BLaER1 treated with 17β-estradiol and CSF1 and Interleukin-3, amounts not matched to agents 10 nM and 100 nM (cell line): ENCODE data around the gene SNRPA1.

ENCODE experiments used
- H3K27ac ChIP-seq, 11 experiments: shearing (Covaris generic); formaldehyde crosslinking; 2 replicates each; pipeline ENCODE4 v1.8.1; 2022
- H3K27me3 ChIP-seq, 11 experiments: shearing (Covaris generic); formaldehyde crosslinking; 2 replicates each; pipeline ENCODE4 v1.8.1; 2022
- H3K36me3 ChIP-seq, 11 experiments: shearing (Covaris generic); formaldehyde crosslinking; 2 replicates each; pipeline ENCODE4 v1.8.1; 2022
- H3K4me1 ChIP-seq, 10 experiments: shearing (Covaris generic); formaldehyde crosslinking; 2 replicates each; pipeline ENCODE4 v1.8.1; 2022
- H3K4me2 ChIP-seq, 11 experiments: shearing (Covaris generic); formaldehyde crosslinking; 2 replicates each; pipeline ENCODE4 v1.8.1; 2022
- H3K4me3 ChIP-seq, 10 experiments: shearing (Covaris generic); formaldehyde crosslinking; 2 replicates each; pipeline ENCODE4 v1.8.1; 2022
- H3K9ac ChIP-seq, 11 experiments: shearing (Covaris generic); formaldehyde crosslinking; 2 replicates each; pipeline ENCODE4 v1.8.1; 2022
- H3K9me3 ChIP-seq, 11 experiments: shearing (Covaris generic); formaldehyde crosslinking; replicated peaks in 1 of 11; 2 replicates each; pipeline ENCODE4 v1.8.1; 2022
- H4K20me1 ChIP-seq, 11 experiments: shearing (Covaris generic); formaldehyde crosslinking; 2 replicates each; pipeline ENCODE4 v1.8.1; 2022
- Cebpa-rat ChIP-seq, 11 experiments: shearing (Covaris generic); IDR thresholded peaks; 2 replicates each; pipeline ENCODE4 v1.8.1; 2022

SNRPA1 gene

DNA sequence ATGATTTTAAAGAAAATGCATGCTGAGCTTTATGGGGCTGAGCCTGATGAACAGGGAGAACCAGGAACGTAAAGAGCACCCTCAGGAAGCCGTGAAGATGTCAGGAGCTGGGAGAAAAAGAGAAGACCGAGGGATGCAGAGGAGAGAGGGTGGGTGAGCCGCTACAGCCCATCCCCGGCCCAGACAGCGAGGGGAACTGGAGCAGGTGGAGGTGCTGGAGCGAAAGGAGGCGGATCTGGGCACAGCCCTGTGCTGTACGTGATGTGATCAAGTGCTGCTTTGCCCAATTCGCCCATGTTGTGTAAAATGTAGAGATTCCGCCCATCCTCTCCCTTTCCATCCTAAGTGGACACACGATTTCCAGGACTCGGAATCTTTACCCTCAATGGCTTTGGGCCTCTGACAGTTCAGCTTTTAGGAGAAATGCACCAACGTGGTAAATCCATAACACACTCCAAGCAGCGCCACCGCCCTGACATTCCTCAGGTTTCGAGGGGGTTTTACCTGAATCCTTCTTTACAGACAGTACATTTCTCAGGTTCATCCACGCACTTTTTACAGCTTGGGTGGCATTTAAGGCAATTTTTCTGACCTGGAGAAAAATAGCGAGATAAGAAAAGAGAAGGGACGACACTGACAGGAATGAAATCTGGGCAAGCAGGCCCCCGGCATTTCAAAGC, 27.1 kb upstream of the SNRPA1 start:
- Histone ChIP-seq H3K36me3 (no peaks in the 10 kb centered on the region), H3K4me3 (no peak overlapping the region), H3K4me2 (peak overlapping the region in 9 of 11 experiments; percentile 46 to 85 (median 59); a peak in 15 of 22 replicates), H3K27ac (peak overlapping the region in 1 of 11 experiments; percentile 79; a peak in 1 of 22 replicates), H3K9ac (no peak overlapping the region), H3K27me3 (no peaks in the 10 kb centered on the region), H3K4me1 (peaks cover 9 to 60% (median 54%) of the 10 kb centered on the region in 10 experiments), H4K20me1 (no peaks in the 10 kb centered on the region), H3K9me3 (no peaks in the 10 kb centered on the region)
- TF ChIP-seq Cebpa-rat (IDR thresholded peaks at IDR 0.05), result no peak

DNA sequence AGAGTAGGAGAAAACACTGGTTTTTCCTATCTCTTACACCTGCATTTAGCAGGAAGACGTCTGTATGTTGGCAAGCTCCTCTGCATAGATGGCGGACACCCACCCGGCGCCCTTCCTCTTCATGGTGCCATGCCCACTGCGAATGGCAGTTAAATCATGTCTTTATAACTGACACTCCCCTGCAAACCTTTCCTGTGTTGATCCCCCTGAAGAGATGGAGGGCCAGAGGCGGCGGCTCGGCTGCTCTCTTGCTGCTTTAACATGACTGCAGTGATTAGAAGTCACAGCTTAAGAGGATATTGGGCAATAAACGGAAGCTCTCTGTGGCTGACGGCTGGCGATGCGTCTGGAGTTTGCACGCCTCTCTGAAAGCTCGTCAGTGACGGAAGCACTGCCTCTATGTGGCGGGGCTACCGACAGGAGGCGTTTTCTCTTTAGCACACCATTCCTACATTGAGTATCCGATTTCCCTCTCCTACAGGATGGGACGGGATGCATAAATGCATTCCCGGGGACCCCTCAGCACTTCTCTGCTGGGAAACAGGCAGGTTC, 25.5 kb upstream of the SNRPA1 start:
- Histone ChIP-seq H3K4me2 (peak overlapping the region; percentile 62 to 86 (median 81)), H3K4me1 (peaks cover 9 to 65% (median 58%) of the 10 kb centered on the region in 10 experiments), H3K4me3 (peak overlapping the region in 7 of 10 experiments; percentile 3 to 45 (median 30); a peak in 9 of 20 replicates), H3K27ac (peak overlapping the region; percentile 20 to 79 (median 64); a peak in 21 of 22 replicates), H3K36me3 (no peaks in the 10 kb centered on the region), H3K9me3 (no peaks in the 10 kb centered on the region), H4K20me1 (no peaks in the 10 kb centered on the region), H3K27me3 (no peaks in the 10 kb centered on the region), H3K9ac (peak overlapping the region in 9 of 11 experiments; percentile 8 to 53 (median 37); a peak in 10 of 22 replicates)
- TF ChIP-seq Cebpa-rat (IDR thresholded peaks at IDR 0.05), result peak; percentile 51 to 94 (median 86); a peak in 18 of 22 replicates

DNA sequence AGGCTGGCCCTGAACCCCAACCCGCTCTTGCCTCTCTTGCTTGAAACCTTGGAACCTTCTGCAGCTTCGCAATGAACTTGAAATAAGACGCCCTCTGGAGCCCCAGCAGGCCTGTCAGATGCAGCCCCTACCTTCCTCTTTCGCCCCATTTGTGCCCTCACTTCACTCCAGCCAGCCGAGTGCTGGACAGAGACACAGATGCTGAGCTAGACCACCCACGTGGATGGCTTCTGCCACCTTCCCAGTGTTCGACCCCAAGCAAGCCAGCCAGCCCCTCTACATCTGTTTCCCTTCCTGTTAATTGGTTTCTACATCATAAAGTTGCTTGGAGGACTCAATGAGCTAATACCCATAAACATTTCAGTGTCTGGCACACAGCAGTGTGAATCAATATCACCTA, 23.8 kb upstream of the SNRPA1 start:
- TF ChIP-seq Cebpa-rat (IDR thresholded peaks at IDR 0.05), result no peak
- Histone ChIP-seq H3K4me3 (no peak overlapping the region), H3K27ac (no peak overlapping the region), H3K9me3 (no peaks in the 10 kb centered on the region), H3K4me1 (peaks cover 9 to 56% (median 50%) of the 10 kb centered on the region in 10 experiments; a peak in 19 of 20 replicates), H3K4me2 (no peak overlapping the region), H3K9ac (no peak overlapping the region), H3K27me3 (no peaks in the 10 kb centered on the region), H3K36me3 (no peaks in the 10 kb centered on the region), H4K20me1 (no peaks in the 10 kb centered on the region)

DNA sequence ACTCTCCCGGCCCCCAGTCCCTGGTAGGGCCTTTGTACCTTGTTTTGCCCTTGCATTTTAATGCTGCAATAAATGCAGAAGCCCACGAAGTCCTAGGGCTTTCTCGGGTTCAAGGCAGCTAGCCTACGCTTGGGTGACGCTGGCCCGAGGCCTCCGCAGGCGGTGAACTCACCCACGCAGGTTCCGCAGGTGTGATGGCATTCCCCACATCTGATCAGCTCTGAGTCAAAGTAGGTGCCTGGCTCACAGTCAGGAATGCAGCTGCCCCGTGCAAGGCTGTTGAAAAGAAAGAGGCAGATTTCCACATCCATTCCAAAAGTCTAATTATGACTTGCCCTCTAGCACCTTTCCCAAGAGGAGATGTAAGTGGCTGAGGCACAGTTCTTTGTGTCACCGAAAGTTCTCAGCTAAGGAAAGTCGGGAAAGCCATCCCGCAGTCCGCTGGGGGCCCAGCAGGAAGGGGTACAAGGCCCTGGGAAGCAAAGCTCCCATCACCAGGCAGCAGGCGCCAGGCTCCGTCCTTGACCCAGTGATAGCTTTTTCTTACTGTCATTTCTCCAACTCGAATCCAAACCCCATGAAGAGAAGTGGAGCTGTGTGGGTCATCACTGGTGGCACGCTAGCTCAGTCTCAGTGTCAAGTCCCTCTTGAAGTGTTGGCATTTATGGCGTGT, 23.2 kb upstream of the SNRPA1 start:
- no peak overlapping the region for H3K4me3 ChIP-seq
- no peaks in the 10 kb centered on the region for H3K36me3 ChIP-seq
- no peak overlapping the region for H3K9ac ChIP-seq
- TF ChIP-seq Cebpa-rat (IDR thresholded peaks at IDR 0.05), result no peak
- H4K20me1 ChIP-seq, result no peaks in the 10 kb centered on the region
- H3K4me1 ChIP-seq, result peaks cover 9 to 51% (median 45%) of the 10 kb centered on the region in 10 experiments; a peak in 19 of 20 replicates
- H3K27ac ChIP-seq, result no peak overlapping the region
- no peak overlapping the region for H3K4me2 ChIP-seq
- H3K27me3 ChIP-seq, result no peaks in the 10 kb centered on the region
- no peaks in the 10 kb centered on the region for H3K9me3 ChIP-seq

DNA sequence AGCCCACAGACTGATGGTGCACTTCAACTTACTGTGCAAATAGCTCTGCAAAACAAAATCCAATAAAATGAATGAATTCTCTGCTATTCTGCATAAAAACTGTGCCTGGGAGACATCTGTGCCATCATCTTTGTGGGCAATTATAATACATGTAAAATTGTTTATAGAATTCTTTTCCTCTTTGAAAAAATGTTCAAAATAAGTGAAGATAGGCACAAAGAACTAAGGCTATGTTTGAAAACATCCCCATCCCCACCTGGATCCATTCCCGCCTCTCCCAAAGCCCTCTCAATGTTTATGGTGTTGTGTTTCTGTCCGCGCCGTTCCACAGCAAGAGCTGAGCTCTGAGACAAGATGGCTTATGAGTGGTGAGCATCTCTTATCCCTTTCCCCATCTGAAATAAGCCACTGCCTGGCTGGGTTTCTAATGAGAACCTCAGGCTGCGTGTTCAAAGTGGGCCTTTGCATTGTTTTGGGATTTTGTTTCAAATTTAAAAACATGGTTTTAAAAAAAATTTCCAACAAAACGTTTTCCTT, 22.4 kb upstream of the SNRPA1 start:
- no peaks in the 10 kb centered on the region for H3K27me3 ChIP-seq
- no peak overlapping the region for H3K4me3 ChIP-seq
- no peak overlapping the region for H3K9ac ChIP-seq
- H3K4me2 ChIP-seq, result no peak overlapping the region
- peaks cover 6 to 42% (median 36%) of the 10 kb centered on the region in 10 experiments; a peak in 18 of 20 replicates for H3K4me1 ChIP-seq
- TF ChIP-seq Cebpa-rat (IDR thresholded peaks at IDR 0.05), result no peak
- no peaks in the 10 kb centered on the region for H4K20me1 ChIP-seq
- no peaks in the 10 kb centered on the region for H3K36me3 ChIP-seq
- H3K9me3 ChIP-seq, result no peaks in the 10 kb centered on the region
- no peak overlapping the region for H3K27ac ChIP-seq

DNA sequence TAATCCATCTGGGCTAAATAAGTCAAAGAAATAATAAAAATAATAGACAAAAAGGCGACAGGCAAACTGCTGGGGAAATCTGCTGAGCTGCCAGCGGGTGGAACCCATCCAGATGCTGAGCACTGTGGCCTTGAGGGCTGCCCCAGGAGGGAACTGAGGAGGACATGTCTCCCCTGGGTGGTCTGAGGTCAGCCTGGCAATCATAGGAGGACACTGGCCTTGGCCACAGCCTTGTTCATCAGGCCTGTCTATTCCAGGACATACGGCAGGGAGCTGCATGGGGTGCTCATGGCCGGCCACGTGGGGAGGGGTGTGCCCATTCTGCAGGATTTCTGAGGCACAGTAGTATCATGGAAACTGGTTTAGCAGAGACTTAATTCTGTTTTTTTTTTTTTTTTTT, 21.5 kb upstream of the SNRPA1 start:
- H3K27ac ChIP-seq, result no peak overlapping the region
- no peak overlapping the region for H3K4me3 ChIP-seq
- no peak overlapping the region for H3K9ac ChIP-seq
- H4K20me1 ChIP-seq, result no peaks in the 10 kb centered on the region
- no peaks in the 10 kb centered on the region for H3K9me3 ChIP-seq
- peaks cover 6 to 34% (median 30%) of the 10 kb centered on the region in 10 experiments; a peak in 18 of 20 replicates for H3K4me1 ChIP-seq
- H3K27me3 ChIP-seq, result no peaks in the 10 kb centered on the region
- no peaks in the 10 kb centered on the region for H3K36me3 ChIP-seq
- TF ChIP-seq Cebpa-rat (IDR thresholded peaks at IDR 0.05), result no peak
- H3K4me2 ChIP-seq, result no peak overlapping the region

DNA sequence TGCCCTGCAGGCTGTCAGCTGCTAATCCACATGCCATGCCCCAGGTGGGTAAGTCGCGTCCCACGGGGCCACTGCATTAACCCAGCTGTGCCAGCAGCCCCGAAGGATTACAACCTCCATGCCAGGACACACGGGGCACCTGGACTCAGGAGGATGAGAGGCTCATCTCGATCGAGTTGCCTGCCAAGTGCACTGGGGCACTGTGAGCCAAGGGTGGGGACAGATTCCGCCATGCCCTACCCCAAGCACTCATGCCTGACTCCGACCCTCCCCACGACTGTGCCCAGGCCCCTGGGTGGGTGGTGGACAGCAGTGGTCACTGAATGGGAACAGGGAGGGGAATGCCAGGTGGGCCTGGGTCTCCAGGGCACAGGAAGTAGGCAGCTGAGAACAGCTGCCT, 20.7 kb upstream of the SNRPA1 start:
- no peak overlapping the region for H3K9ac ChIP-seq
- no peaks in the 10 kb centered on the region for H3K27me3 ChIP-seq
- H3K4me1 ChIP-seq, result peaks cover under 1 to 27% (median 23%) of the 10 kb centered on the region in 10 experiments; a peak in 18 of 20 replicates
- no peak overlapping the region for H3K27ac ChIP-seq
- no peak overlapping the region for H3K4me3 ChIP-seq
- peak overlapping the region in 7 of 11 experiments; percentile 17 to 62 (median 29); a peak in 12 of 22 replicates for H3K4me2 ChIP-seq
- TF ChIP-seq Cebpa-rat (IDR thresholded peaks at IDR 0.05), result no peak
- H3K9me3 ChIP-seq, result no peaks in the 10 kb centered on the region
- H4K20me1 ChIP-seq, result no peaks in the 10 kb centered on the region
- no peaks in the 10 kb centered on the region for H3K36me3 ChIP-seq

DNA sequence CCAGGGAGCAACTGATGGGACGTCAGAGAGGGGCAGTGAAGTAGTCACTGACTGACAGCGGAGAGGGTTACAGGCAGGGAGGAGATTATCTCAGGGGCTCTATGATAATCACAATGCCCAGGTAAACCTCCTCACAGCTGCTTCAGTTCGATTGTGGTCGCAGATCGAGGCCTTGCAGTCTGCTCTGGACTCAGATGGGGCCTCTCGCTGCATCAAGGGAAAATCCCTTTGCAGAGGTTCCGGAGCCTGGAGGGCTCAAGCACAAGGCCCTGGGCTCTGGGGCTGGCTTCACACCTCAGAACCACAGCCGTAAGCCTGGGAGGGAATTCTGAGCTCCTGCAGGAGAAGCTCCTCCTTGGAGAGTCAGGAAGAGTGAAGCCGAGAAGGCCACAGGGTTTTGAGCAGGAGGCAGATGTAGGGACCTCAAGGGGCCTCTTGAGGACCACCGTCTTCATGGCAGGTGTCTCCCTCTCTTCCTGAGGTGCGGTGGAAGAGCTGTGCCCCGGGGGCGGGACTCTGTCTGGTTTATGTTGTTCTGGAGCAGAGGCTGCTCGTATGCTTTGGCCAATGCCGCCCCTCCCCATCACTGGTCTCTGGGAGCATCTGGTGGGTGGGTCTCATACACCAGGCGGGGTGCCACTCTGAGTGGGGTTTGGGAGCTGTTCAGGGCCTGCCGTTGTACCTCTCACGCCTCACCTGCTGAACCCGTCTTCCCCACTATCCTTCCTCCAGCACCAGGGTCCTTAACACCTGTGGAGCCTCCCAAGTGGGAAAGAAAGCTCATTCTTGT, 19.5 kb upstream of the SNRPA1 start:
- Histone ChIP-seq H3K9ac (no peak overlapping the region), H3K36me3 (no peaks in the 10 kb centered on the region), H3K4me3 (no peak overlapping the region), H3K4me1 (peaks cover 0 to 15% (median 11%) of the 10 kb centered on the region in 10 experiments; a peak in 16 of 20 replicates), H3K27ac (no peak overlapping the region), H3K9me3 (no peaks in the 10 kb centered on the region), H3K4me2 (no peak overlapping the region), H3K27me3 (no peaks in the 10 kb centered on the region), H4K20me1 (no peaks in the 10 kb centered on the region)
- TF ChIP-seq Cebpa-rat (IDR thresholded peaks at IDR 0.05), result no peak
